HCT116 (cell line): ENCODE data around the gene G2E3.

ENCODE experiments used
- POLR2A ChIP-seq: IDR thresholded peaks from 2 replicates; pipeline ENCODE4 v1.7.0; 2011; ENCODE audit warnings: borderline replicate concordance; ENCODE audit not compliant: insufficient read depth, insufficient read length; ENCODE audit errors: extremely low read depth
- POLR2AphosphoS5 ChIP-seq: IDR thresholded peaks from 2 replicates; pipeline ENCODE4 v1.6.1; 2011; ENCODE audit warnings: mild to moderate bottlenecking, low read depth, low read length, moderate library complexity
- TF ChIP-seq, protein P1 (sequence below): IDR thresholded peaks from 2 replicates; pipeline ENCODE4 v1.6.1; 2012

DNA sequence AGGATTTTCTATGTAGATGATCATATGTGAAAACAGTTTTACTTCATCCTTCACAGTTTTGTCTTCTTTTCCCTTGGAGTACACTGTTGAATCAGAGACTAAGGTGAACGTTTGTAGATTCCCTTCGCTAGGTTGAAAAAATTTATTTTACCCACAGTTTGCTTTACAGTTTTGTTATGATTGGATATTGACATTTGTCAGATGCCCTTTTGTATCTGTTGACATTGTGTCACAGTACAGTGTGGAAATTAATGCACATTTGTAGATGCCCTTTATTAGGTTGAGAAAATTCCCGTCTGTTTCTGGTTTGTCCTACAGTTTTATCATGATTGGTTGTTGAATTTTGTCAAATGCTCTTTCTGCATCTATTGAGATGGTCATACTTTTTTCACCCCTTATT lies 13.3 kb downstream of the G2E3 start:
- no peak for TF ChIP-seq POLR2A
- TF ChIP-seq POLR2AphosphoS5: no peak
- TF ChIP-seq, protein P1, sequence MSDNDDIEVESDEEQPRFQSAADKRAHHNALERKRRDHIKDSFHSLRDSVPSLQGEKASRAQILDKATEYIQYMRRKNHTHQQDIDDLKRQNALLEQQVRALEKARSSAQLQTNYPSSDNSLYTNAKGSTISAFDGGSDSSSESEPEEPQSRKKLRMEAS: no peak
